GM18951 (cell line): ENCODE measurements around the gene OR2A2.
"Not testable (repeated sequence)": the region's sequence is repeated elsewhere in the genome, so short reads cannot be mapped to it uniquely, and the experiment has no call there.

ENCODE experiments used
- POLR2A ChIP-seq: IDR thresholded peaks from 4 replicates; pipeline ENCODE4 v1.6.1; 2011; ENCODE audit warnings: mild to moderate bottlenecking; ENCODE audit not compliant: insufficient read length, insufficient read depth; ENCODE audit errors: extremely low read depth
- in situ Hi-C: fragments of 300-500 bp; cut with MboI; formaldehyde crosslinking; loops from one replicate; pipeline ENCODE4 v1.12.0; 2022; ENCODE audit warnings: low sequenced_read_pairs, mixed read lengths, inconsistent platforms; ENCODE audit not compliant: unreplicated experiment

The OR2A2 gene

GRCh38 chr7:144118341-144118740 is 9.0 kb downstream of the OR2A2 start:
- no peak for TF ChIP-seq POLR2A
- in situ Hi-C loops, result no loop called here

- in situ Hi-C loops, result no loop called here
- TF ChIP-seq POLR2A, result no peak
Observed at GRCh38 chr7:144122876-144123275, 13.5 kb downstream of the OR2A2 start, which contains the start of gene OR2A14. Gene OR2A14, plus strand, starts transcription at chr7:144123176. Its CDS starts 5,937 bp downstream, at chr7:144129113.

- in situ Hi-C loops, result no loop called here
- TF ChIP-seq POLR2A, result no peak
Observed at GRCh38 chr7:144127714-144128334, 18.4 kb downstream of the OR2A2 start.

GRCh38 chr7:144129601-144130000 is 20.2 kb downstream of the OR2A2 start:
- in situ Hi-C loops, result not testable (repeated sequence)

- TF ChIP-seq POLR2A, result no peak
- in situ Hi-C loops, result no loop called here
Observed at GRCh38 chr7:144130730-144131129, 21.3 kb downstream of the OR2A2 start.

GRCh38 chr7:144132262-144132661 is 22.9 kb downstream of the OR2A2 start:
- no peak for TF ChIP-seq POLR2A
- in situ Hi-C loops, result no loop called here

- in situ Hi-C loops, result no loop called here
- TF ChIP-seq POLR2A, result no peak
Observed at GRCh38 chr7:144133307-144133706, 23.9 kb downstream of the OR2A2 start.

- no peak for TF ChIP-seq POLR2A
- in situ Hi-C loops, result no loop called here
Observed at GRCh38 chr7:144134116-144134515, 24.7 kb downstream of the OR2A2 start.

- TF ChIP-seq POLR2A, result no peak
- in situ Hi-C loops, result no loop called here
Observed at GRCh38 chr7:144137501-144137900, 28.1 kb downstream of the OR2A2 start.

GRCh38 chr7:144142187-144142586 is 32.8 kb downstream of the OR2A2 start:
- in situ Hi-C loops, result no loop called here
- no peak for TF ChIP-seq POLR2A

GRCh38 chr7:144144426-144144825 is 35.0 kb downstream of the OR2A2 start:
- no peak for TF ChIP-seq POLR2A
- in situ Hi-C loops, result no loop called here

- in situ Hi-C loops, result no loop called here
- TF ChIP-seq POLR2A, result no peak
Observed at GRCh38 chr7:144148224-144148827, 38.9 kb downstream of the OR2A2 start.

- no peak for TF ChIP-seq POLR2A
- in situ Hi-C loops, result no loop called here
Observed at GRCh38 chr7:144158861-144159260, 49.5 kb downstream of the OR2A2 start.
